DMS 273 treated with DMSO at 0.1 percent for 48 hours (cell line): Measurements from ENCODE around the gene PACRG.

Experiments
- DNase-seq: peaks from one replicate; lab custom pipeline; 2025; lab: John Stamatoyannopoulos, UW

The PACRG gene

DNA sequence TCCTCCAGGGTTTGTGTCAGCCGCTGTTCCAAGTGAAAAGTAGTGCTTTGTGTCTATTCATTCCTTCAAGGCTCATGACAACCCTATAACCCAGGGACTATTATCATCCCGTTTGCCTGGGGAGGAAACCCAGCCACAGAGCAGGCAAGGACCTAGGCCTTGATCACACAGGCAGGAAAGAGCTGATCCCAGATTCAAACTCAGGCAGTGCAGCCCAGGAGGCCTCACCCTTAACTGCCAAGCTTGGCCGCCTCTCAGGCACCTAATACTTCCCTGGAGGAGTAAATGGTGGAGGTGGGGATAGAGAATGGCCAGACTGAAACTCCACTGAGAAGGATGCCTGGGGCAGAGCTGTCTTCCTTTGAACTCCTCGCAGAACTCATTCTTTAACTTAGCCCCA is 471.6 kb downstream of the PACRG start:
- DNase-seq: no peak

DNA sequence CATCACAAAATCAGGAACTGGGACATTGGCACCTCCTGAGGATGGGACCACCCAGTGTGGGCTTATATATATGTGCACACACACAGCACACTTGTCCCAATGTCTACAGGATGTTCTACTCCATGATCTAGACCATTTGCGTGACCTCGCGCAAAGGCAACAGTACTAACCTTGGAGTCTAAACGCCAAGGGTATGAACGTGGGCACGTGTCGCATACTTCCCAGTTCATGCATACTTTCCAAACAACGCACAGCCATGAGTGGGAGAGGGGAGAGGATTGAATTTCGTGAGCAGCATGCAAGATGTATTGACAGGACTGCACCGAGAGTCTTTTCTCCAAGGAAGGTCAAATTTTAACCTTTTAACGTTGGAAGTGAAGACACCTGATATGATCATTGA is 472.5 kb downstream of the PACRG start:
- DNase-seq: no peak

DNA sequence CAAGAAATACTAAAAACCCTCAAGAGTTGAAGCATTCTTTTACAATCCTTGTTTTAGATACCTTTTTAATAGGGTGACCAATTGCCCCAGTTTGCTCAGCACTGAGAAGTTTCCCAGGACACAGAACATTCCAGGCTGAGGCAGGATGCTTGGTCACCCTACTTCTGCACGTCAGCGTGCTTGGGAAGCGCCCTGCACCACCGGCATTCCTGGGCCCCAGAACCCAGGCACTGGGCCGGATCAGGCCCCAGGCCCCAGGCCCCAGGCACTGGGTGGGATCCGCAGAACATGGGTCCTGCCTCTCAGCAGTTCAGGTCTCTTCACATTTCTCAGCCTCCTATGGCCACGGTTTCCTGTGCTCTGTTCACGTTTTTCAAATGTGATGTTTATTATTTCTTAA is 472.9 kb downstream of the PACRG start:
- DNase-seq: no peak

DNA sequence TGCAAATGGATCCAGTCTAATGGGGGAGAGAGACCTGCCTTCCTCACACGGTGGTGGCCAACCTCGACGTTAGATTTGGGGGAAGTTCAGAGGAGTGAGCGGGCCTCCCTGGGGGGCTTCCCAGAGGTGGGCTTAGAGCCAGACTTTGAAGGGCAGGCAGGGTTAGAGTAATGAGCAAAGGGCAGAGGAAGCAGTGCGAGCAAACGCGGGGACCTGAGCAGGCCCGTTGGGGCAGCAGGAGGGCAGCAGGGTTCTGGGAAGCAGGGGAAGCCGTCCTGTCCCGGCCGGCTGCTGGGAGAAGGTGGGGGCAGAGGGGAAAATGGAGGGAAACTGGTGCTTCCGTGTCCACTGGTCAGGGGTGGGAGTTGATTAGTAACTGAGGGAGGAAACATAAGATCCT is 474.1 kb downstream of the PACRG start:
- no peak for DNase-seq

DNA sequence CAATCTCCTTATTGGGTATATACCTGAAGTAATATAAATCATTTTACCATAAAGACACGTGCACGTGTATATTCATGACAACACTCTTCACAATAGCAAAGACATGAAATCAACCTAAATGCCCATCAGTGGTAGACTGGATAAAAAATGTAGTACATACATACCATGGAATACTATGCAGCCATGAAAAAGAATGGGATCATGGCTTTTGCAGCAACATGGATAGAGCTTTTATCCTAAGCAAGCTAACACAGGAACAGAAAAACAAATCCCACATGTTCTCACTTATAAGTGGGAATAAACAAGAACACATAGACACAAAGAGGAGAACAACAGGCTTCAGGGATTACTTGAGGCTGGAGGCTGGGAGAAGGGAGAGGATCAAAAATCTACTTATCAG is 478.4 kb downstream of the PACRG start:
- DNase-seq: no peak

DNA sequence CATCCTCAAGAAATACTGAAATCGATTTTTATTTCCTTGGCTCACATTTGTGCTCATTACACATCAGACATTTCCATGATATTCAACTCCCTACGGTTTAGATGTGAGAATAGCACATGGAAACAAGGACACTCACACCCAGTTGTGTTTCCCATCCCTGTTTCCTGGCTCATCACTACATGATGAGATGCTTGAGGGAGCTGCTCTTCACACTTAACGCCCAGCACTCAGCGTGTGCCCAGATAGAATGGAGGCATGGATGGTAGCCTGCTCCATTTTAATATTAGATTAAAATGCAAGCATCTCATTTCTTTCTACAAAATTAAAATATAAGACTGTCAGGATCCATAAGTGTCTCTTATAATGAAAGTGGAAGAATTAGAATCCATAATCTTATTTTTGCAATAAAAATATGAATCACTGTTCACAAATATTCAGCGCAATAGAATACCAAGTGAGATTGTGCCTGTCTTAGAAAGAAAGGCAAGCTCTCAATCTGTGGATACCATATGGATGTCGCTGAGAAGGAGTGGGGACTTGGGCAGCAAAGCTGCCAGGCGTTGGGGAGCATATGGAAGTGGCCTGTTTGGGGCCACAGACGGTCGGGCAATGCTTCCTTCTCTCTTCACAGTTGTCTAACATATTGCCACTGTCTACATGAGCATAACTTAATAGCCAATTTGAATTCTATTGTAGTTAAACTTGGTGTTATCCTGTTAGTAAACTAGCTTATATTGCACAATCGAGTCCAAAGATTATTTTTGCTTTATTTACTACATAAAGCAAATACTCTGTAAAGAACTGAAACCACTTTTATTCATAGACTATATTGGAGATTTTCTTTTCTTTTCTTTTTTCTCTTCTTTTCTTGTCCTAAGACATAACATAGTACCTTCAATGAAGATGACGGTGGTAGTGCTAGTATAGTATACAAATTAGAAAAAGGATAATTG is 479.9 kb downstream of the PACRG start:
- DNase-seq: no peak

DNA sequence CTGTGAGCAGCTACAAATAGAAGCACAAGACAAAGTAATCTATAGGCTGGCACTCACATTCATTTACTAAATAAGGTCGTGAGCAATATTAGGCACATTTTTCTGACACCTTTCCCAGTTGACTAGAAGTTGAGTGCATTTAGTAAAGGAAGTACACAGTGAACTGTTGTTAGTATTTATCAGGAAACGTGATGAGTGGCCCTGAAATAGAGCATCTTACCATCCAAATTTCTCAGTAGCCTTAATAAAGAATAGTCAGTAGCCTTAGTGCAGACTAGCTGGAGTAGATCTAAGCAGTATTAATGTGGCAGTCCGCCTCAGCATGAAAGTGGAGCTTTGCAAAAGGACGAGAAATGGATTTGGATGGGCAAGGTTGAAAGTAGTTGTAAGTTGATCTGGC is 481.2 kb downstream of the PACRG start:
- no peak for DNase-seq

DNA sequence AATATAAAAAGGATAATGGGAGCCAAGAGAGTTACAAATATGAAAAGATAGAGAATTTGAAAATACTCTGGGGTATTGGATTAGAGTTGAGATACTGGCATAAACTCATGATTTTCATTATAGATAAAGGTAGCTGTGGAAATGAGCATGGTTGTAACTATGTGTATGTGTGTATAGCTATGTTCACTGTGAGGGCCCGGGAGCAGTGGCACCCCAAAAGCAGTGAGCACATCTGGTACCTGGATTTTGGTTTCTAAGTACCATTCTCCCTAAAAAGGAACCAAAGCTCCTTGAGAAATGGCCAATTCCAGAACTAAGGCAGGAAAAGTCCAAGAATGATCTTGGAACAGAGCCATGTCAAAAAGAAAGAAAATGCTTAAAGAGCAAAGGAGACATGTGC is 484.3 kb downstream of the PACRG start:
- DNase-seq: no peak

DNA sequence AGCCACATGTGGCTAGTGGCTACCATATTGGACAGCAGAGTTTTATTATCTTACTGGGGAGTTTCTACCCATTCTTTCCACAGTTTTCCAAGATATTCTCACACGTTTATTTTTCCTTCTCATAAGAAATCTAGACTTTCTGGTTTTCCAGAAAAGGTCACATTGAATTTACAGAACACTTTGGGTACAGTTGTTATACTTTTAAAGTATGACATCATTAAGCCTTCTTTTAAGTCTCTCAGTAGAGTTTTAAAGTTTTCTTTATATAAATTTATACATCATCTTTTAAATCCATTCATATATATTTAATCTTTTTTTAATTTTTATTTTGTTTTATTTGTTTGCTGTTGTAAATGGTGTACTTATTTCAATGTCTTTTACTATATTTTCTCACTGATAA is 486.5 kb downstream of the PACRG start:
- DNase-seq: no peak

DNA sequence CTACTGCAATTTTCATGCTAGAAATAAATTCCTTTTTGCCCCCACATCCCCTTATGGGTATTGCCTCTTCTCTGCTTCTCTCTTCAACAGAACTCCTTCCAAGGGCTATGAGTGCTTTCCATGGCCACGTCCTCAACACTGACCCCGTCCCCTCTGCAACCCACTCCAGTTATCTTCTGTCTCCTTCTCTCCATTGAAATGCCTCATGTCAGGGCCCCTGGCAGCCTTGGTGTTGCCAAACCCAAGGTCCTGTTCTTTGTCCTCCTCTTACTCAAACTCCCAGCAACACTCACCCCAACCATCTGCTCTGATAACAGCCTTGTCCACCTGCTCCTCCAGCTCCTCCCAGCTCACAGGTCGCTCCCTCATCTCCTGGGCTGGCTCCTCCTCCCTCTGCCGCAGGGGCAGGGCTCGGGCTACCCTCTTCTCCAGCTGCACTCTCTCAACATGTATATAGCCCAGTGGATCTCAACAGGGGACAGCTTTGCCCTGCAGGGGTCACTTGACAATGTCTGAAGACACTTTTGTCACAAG is 490.7 kb downstream of the PACRG start:
- no peak for DNase-seq

DNA sequence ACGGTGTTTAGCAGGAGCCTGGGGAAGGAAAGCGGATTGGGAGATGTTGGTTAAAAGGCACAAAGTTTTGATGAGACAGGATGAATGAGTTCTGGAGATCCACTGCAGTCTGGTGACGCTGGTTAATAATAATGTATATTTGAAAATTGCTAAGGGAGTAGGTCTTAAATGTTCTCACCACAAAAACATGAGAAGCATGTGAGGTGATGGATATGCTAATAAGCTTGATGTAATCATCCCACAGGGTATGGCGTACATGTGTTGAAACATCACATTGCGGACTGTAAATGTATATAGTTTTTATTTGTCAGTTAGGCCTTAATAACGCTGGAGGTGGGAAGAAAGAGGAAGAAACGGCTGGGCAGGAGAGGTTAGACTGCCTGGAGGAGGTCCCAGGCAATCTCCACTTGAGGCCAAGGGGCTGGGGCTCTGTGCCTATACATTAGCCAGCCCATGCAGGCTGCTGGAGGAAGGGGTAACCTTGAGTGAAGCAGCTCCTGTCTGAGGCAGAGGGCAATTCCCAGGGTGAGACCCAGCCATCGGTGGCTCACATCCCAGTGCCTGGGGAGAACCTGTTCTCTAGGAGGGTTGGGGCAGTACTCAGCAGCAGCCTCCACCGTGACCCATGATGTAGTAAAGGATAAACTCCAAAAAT is 498.5 kb downstream of the PACRG start:
- no peak for DNase-seq

DNA sequence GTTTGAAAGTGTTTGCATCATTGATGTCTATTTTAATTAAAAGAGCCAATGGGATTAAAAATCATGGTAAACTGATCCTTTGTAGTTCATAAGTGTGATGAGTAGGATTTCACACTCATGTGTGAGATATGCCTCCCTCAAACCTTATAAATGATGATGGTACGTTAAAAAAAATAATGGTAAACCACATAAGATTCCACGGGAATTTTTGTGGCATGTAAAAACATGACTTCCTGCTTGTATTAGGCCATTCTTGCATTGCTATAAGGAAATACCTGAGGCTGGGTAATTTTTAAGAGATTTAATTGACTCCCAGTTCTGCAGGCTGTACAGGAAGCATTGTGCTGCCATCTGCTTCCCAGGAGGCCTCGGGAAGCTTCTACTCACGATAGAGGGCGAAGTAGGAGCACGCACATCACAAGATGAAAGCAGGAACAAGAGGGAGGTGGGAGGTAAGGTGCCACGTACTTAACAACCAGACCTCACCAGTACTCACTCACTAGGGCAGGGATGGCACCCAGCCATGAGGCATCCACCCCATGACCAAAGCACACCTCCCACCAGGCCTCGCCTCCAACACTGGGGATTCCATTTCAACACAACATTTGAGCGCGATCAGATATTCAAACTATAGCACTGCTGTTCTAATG is 499.2 kb downstream of the PACRG start:
- DNase-seq: no peak

DNA sequence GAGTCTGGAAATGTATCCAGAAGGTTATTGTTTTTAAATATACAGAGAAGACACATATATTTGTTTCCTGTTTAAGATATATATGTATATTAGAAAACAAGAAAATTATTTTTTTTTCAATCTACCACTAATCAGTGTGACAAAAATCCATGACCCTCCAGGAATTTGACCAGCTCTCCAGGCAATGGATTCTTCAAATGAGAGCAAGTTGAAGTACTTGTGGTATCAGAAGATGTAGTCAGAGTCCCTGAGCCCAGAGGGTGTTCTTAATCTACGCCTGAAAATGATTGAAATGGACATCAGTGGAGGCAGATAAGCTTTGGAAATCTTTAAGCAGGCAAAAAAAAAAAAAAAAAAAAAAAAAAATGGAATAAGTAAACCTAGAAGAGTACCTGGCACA is 500.3 kb downstream of the PACRG start:
- DNase-seq: no peak

DNA sequence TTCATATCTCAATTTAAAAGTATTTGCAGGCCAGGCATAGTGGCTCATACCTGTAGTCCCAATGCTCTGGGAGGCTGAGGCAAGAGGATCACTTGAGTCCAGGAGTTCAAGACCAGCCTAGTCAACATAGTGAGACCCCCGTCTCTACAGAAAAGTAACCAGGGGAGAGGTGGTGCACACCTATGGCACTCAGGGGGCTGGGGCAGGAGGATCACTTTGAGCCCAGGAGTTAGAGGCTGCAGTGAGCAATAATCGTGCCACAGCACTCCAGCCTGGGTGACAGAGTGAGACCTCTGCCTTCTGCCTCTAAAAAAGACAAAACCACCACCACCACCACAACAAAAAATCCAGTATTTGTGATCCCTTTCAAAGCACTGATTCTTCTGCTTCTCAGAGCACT is 501.3 kb downstream of the PACRG start:
- no peak for DNase-seq

DNA sequence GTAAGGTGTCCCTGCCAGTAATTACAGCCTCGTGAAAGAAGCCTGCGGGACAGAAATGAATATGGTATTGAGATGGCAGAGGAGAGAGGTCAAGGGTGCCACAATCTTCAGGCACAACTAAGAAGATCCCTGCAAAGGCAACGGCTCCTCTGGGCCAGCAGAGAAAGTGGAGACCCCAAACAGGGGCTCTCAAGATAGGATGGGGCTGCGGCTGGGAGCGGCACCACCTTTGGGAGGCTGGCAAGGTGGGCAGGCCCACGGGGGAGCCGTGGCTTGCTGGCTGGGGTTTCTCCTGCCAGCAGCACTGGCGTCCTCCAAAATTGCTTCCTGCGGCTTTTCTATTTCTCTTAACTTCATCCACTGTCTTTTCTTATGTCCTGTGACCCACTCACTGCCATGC is 503.1 kb downstream of the PACRG start:
- DNase-seq: no peak

DNA sequence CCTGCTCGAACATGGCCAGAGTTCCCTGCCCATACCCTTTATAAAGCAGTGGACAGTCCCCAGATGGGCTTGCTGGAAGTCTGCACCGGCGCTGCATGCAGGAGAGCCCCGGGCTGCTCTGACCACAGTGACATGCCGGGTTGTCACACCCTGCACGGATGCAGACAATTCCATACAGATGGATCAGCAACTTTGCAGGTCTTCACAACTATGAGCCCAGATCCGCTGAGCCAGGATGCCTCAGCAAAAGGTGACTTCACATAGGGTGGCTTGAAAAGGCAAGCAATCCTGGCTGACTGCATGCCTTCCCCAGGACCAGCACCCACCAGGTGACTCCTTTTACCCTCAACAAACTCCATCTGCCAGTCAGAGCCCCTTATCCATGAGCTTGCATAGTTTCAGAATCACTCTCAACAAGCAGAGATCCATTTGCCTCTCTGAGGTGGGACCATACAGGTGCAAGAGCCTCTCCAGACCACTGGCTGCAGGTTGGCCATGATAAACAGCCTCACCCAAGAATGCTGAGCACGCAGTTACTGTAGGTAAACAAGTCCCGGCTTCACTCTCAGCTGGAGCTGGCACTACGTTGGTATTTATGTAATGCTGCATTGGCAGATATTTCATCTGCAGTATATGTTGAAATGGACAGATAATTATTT is 503.7 kb downstream of the PACRG start:
- no peak for DNase-seq

DNA sequence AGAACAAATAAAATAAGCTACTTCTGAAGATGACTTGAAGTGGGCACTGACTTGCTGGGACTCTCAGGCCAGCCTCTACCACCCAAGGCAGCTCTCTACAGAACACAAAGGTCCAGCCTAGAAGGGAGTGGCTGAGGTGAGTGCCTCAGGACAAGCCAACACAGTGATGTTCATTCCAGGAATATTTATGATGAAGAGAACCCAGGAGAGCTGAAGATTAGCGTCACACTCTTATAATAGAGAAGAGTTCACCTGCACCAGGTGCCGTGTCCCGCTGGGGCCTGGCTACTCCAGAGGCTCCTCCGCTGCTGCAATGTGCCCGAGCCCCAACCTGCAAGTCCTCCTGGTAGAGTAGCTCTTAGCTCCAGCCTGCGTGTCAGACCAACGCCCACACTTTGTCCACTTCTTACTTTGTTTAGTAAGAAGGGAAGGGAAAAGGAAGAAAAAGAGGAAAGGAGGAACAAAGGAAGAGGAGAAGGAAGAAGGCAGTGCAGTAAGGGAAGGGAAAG is 504.3 kb downstream of the PACRG start:
- DNase-seq: no peak

DNA sequence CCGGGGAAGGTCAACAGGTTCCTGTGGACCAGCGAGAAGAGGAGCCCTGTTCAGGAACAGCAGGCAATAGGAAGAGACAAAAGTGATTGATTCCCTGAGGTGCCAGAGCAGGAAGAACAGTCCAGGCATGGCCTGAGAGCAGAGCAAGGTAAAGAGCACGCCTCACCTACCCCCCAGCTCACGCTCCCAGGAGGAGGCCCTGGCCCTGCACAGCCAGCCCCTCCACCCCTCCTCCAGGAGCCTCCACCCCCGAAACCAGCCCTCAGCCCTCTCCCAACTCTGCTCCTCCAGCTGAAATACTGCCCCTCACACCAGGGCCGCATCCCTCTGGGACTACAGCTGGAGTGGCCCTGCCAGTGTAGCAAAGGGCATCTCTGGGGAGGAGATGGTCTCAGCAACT is 504.9 kb downstream of the PACRG start:
- no peak for DNase-seq

DNA sequence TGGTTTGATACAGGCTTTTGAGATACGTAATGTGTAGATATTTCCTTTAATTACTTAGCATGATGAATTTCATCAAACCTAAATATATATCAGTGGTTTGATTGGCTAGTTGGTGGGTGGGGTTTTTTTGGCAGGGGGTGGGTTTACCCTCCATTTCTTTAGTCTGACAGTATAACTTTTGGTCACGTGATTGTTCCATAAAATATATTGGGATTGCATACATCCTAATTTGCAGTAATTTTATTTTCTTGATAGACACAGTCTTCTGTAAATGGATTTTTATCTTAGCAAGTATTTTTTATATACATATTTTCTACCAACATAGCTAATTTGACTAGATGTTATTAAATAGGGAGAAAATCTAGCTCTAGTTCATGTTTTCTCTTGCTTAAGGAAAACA is 509.3 kb downstream of the PACRG start:
- DNase-seq: no peak

DNA sequence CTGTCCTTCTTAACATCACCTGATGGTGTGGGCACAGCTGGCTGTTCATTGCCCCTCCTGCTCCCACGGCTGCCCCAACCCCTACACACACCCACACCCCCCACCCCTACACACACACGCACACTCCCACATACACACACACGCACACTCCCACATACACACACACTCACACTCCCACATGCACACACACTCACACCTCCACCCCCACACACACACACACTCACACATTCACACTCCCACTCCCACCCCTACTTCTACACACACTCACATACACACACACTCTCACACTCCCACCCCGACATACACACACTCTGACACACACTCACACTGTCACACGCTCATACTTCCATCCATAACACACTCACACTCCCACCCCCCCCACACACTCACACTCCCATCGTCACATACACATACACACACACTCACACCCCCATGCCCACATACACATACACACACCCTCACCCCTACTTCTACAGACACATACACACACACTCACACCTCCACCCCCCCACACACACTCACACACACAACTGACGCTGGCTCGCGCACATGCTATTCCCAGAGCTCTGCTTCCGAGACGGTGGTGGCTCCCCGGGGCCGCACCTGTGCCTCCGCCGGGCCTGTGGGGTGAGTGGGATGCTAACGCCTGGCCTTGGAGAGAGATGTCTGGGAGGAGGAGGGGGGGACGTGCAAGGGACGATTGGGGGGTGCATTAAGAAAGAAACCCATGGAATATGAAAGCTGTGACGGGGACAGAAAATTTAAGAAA is 512.0 kb downstream of the PACRG start:
- no peak for DNase-seq

DNA sequence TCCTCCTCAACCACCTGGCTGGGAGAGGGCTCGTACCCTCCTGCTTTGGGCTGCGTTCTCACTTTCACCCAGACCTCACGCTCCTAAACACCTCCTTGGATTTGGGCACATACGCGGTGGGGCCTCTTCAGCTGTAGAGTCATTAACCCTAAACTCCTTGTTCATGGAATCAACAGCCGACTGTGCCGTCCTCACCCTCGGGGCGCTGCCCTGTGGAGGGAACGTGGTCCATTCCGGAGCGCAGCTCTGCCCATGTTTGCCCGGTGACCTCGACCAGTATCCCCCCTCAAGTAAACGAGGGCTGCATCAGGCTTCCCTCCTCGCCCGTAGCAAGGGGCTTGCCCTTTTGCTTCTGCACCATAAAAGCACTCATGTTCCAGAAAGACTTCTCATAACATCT is 512.8 kb downstream of the PACRG start:
- no peak for DNase-seq
